Ishikawa (cell line): ENCODE results near the gene SH2B3.

Experiments
- CREB1 ChIP-seq: IDR thresholded peaks from 2 replicates; pipeline ENCODE4 v1.6.1; 2012; ENCODE audit warnings: low read depth
- EP300 ChIP-seq: IDR thresholded peaks from 2 replicates; pipeline ENCODE4 v1.6.1; 2012; ENCODE audit warnings: borderline replicate concordance
- NFIC ChIP-seq: IDR thresholded peaks from 2 replicates; pipeline ENCODE4 v1.6.1; 2012
- RAD21 ChIP-seq: IDR thresholded peaks from 2 replicates; pipeline ENCODE4 v1.6.1; 2012; ENCODE audit warnings: low read depth
- YY1 ChIP-seq: IDR thresholded peaks from 2 replicates; pipeline ENCODE4 v1.6.1; 2012; ENCODE audit warnings: low read depth
- TF ChIP-seq, protein P1 (sequence below): IDR thresholded peaks from 2 replicates; pipeline ENCODE4 v1.6.1; 2012; ENCODE audit warnings: low read depth, mild to moderate bottlenecking
- TF ChIP-seq, protein P2 (sequence below): IDR thresholded peaks from 2 replicates; pipeline ENCODE4 v1.6.1; 2012

DNA sequence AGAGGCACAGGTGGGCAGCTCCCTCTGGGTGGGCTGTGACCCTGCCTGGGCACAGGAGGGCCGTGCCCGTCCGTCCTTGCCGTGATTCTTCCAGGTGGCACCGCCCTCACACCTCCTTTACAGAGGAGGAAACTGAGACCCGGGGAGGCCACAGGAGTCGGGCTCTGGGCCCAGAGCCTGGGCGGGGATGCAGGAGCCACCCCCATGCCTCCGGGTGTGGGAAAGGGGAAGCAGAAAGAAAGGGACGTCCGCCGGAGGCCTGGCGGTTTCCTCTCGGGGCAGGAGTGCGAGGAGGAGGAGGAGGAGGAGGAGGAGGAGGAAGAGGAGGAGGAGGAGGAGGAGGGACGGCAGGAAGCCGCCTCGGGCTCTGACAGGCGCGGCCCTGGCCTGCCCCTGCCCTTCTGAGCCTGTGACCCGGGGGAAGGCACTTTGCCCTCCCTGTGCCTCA is 23.0 kb downstream of the SH2B3 start:
- TF ChIP-seq RAD21 (no peak), CREB1 (no peak), EP300 (no peak), NFIC (no peak), YY1 (no peak)
- TF ChIP-seq, protein P1, sequence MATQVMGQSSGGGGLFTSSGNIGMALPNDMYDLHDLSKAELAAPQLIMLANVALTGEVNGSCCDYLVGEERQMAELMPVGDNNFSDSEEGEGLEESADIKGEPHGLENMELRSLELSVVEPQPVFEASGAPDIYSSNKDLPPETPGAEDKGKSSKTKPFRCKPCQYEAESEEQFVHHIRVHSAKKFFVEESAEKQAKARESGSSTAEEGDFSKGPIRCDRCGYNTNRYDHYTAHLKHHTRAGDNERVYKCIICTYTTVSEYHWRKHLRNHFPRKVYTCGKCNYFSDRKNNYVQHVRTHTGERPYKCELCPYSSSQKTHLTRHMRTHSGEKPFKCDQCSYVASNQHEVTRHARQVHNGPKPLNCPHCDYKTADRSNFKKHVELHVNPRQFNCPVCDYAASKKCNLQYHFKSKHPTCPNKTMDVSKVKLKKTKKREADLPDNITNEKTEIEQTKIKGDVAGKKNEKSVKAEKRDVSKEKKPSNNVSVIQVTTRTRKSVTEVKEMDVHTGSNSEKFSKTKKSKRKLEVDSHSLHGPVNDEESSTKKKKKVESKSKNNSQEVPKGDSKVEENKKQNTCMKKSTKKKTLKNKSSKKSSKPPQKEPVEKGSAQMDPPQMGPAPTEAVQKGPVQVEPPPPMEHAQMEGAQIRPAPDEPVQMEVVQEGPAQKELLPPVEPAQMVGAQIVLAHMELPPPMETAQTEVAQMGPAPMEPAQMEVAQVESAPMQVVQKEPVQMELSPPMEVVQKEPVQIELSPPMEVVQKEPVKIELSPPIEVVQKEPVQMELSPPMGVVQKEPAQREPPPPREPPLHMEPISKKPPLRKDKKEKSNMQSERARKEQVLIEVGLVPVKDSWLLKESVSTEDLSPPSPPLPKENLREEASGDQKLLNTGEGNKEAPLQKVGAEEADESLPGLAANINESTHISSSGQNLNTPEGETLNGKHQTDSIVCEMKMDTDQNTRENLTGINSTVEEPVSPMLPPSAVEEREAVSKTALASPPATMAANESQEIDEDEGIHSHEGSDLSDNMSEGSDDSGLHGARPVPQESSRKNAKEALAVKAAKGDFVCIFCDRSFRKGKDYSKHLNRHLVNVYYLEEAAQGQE = no peak
- TF ChIP-seq, protein P2, sequence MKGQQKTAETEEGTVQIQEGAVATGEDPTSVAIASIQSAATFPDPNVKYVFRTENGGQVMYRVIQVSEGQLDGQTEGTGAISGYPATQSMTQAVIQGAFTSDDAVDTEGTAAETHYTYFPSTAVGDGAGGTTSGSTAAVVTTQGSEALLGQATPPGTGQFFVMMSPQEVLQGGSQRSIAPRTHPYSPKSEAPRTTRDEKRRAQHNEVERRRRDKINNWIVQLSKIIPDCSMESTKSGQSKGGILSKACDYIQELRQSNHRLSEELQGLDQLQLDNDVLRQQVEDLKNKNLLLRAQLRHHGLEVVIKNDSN = no peak
